OCI-LY3 (cell line): ENCODE results near the gene REPS2.
A peak's percentile ranks its signal among the peaks of the same experiment; 100 is the strongest.

Experiments used
- H2AFZ ChIP-seq: fragments of 200-600, 300-600 bp; shearing (Covaris generic); 2 replicates; pipeline ENCODE4 v1.6.0; 2014; ENCODE audit warnings: antibody characterized with exemption, low read depth, low read length
- H3K27ac ChIP-seq: fragments of 200-600, 300-600 bp; sonication (generic); 2 replicates; pipeline ENCODE4 v1.5.1; 2014; ENCODE audit warnings: mild to moderate bottlenecking, low read length, moderate library complexity, mixed read lengths
- H3K27me3 ChIP-seq: fragments of 200-600, 300-600 bp; sonication (generic); 2 replicates; pipeline ENCODE4 v1.6.1; 2014; ENCODE audit warnings: low read depth, low read length, mixed read lengths
- H3K36me3 ChIP-seq: fragments of 200-600, 300-600 bp; sonication (generic); replicated peaks from 2 replicates; pipeline ENCODE3; 2014; ENCODE audit warnings: low read depth, low read length, mixed read lengths
- H3K4me1 ChIP-seq: fragments of 300-600, 200-600 bp; sonication (generic); 2 replicates; pipeline ENCODE4 v1.6.1; 2014; ENCODE audit warnings: low read length, mixed read lengths
- H3K4me2 ChIP-seq: fragments of 200-600, 300-600 bp; sonication (generic); 2 replicates; pipeline ENCODE4 v1.6.1; 2014; ENCODE audit warnings: low read length, mixed read lengths
- H3K4me3 ChIP-seq: fragments of 300-600, 200-600 bp; sonication (generic); 2 replicates; pipeline ENCODE4 v1.5.1; 2014; ENCODE audit warnings: antibody characterized with exemption, mild to moderate bottlenecking, low read length, moderate library complexity
- H3K79me2 ChIP-seq: fragments of 300-600, 200-600 bp; shearing (Covaris generic); 2 replicates; pipeline ENCODE4 v1.6.1; 2014; ENCODE audit warnings: mild to moderate bottlenecking, low read length, mixed read lengths
- H3K9ac ChIP-seq: fragments of 300-600, 200-600 bp; shearing (Covaris generic); 2 replicates; pipeline ENCODE4 v1.6.0; 2014; ENCODE audit warnings: mild to moderate bottlenecking, low read length, moderate library complexity
- H3K9me3 ChIP-seq: fragments of 200-600, 300-600 bp; shearing (Covaris generic); 2 replicates; pipeline ENCODE4 v1.6.1; 2014; ENCODE audit warnings: low read length, mixed read lengths; ENCODE audit not compliant: insufficient read depth
- H4K20me1 ChIP-seq: fragments of 200-600, 300-600 bp; sonication (generic); 2 replicates; pipeline ENCODE4 v1.6.1; 2016; ENCODE audit warnings: low read length, mixed read lengths; ENCODE audit not compliant: insufficient read depth
- CTCF ChIP-seq: fragments of 200-600, 300-600 bp; sonication (generic); IDR thresholded peaks from 2 replicates; pipeline ENCODE4 v1.5.1; 2014; ENCODE audit warnings: antibody characterized with exemption, low read length, low read depth
- EZH2phosphoT487 ChIP-seq: fragments of 200-600 bp; shearing (Covaris generic); IDR thresholded peaks from 2 replicates; pipeline ENCODE4 v1.6.1; 2018; ENCODE audit warnings: antibody characterized with exemption, mixed run types, low read depth

The REPS2 gene

GRCh38 chrX:16946361-16946964, at the start of gene REPS2:
REPS2 (plus strand) TSS chrX:16946658; CDS start chrX:16946862, 204 bp downstream.
- no peak for TF ChIP-seq CTCF
- TF ChIP-seq EZH2phosphoT487, result no peak
- Histone ChIP-seq H3K27ac (no peak within 1 kb of the TSS), H2AFZ (peak within 1 kb of the TSS; percentile 91), H3K36me3 (no peaks in the 10 kb centered on the region), H4K20me1 (peaks cover 4% of the 10 kb centered on the region; the same call in 1 of the 2 replicates), H3K9ac (peak within 1 kb of the TSS; percentile 48), H3K27me3 (peaks cover 13% of the 10 kb centered on the region), H3K79me2 (no peaks in the 10 kb centered on the region), H3K4me2 (peak within 1 kb of the TSS; percentile 97), H3K4me3 (peak within 1 kb of the TSS; percentile 86), H3K9me3 (no peaks in the 10 kb centered on the region), H3K4me1 (peaks cover 14% of the 10 kb centered on the region)

- Histone ChIP-seq H3K9ac (no peak overlapping the region), H3K9me3 (no peaks in the 10 kb centered on the region), H3K36me3 (no peaks in the 10 kb centered on the region), H4K20me1 (no peaks in the 10 kb centered on the region), H3K4me1 (peaks cover 7% of the 10 kb centered on the region), H3K79me2 (no peaks in the 10 kb centered on the region), H2AFZ (no peak overlapping the region), H3K4me3 (no peak overlapping the region), H3K27ac (no peak overlapping the region), H3K27me3 (no peaks in the 10 kb centered on the region), H3K4me2 (no peak overlapping the region)
- no peak for TF ChIP-seq CTCF
- TF ChIP-seq EZH2phosphoT487, result no peak
These were observed 49.0 kb upstream of the REPS2 start for GRCh38 chrX:16897445-16897844.

GRCh38 chrX:16903274-16904022, 43.0 kb upstream of the REPS2 start:
- Histone ChIP-seq H3K4me3 (peak overlapping the region; percentile 35), H3K36me3 (no peaks in the 10 kb centered on the region), H3K9me3 (no peaks in the 10 kb centered on the region), H4K20me1 (no peaks in the 10 kb centered on the region), H3K79me2 (no peaks in the 10 kb centered on the region), H3K4me1 (peaks cover 18% of the 10 kb centered on the region), H3K4me2 (peak overlapping the region; percentile 58), H3K27me3 (no peaks in the 10 kb centered on the region), H3K27ac (peak overlapping the region; percentile 70), H2AFZ (no peak overlapping the region), H3K9ac (no peak overlapping the region)
- TF ChIP-seq EZH2phosphoT487 (no peak), CTCF (no peak)

GRCh38 chrX:16910376-16910775, 36.1 kb upstream of the REPS2 start:
- no peaks in the 10 kb centered on the region for H3K36me3 ChIP-seq

More at GRCh38 chrX:16910376-16910775, 36.1 kb upstream of the REPS2 start:
- Histone ChIP-seq H3K4me1 (no peaks in the 10 kb centered on the region), H3K27me3 (no peaks in the 10 kb centered on the region), H3K79me2 (no peaks in the 10 kb centered on the region), H3K4me3 (no peak overlapping the region), H3K4me2 (no peak overlapping the region), H4K20me1 (no peaks in the 10 kb centered on the region), H3K27ac (no peak overlapping the region), H3K9me3 (no peaks in the 10 kb centered on the region), H2AFZ (no peak overlapping the region), H3K9ac (no peak overlapping the region)
- TF ChIP-seq EZH2phosphoT487 (no peak), CTCF (no peak)
